HepG2 (cell line): Measurements from ENCODE around the gene HIF3A. TPM values are rescaled to one million over a fixed set of nuclear protein-coding genes. Genes with fewer than 3 reads are reported as not detected.

Source experiments
- ATAC-seq: fragments of 200-7000 bp; cut with Tn5 transposase; 3 replicates; pipeline ENCODE4 v1.9.1; 2020; ENCODE audit warnings: mild to moderate bottlenecking, moderate library complexity
- BruUV-seq: library from RNA; stranded (reverse); fragments of 400-500 nt; replicated peaks from 2 replicates; lab custom pipeline; 2021; lab: Mats Ljungman, UMichigan
- CTCF ChIA-PET: fragments of 300-600 bp; formaldehyde crosslinking; extraction: SDS; loops from one replicate; lab custom pipeline; 2021; ENCODE audit warnings: low total read pairs, inconsistent platforms, low intra/inter-chr PET ratio; lab: Yijun Ruan, JAX
- POLR2A ChIA-PET: fragments of 350-600 bp; sonication (Branson Sonifier 250); formaldehyde crosslinking; loops from one replicate; lab custom pipeline; 2020; ENCODE audit warnings: antibody characterized with exemption, inconsistent platforms; lab: Yijun Ruan, JAX
- DNase-seq: peaks from one replicate; pipeline ENCODE4 v3.0.0-alpha.2; 2015; ENCODE audit warnings: low spot score
- FAIRE-seq: peaks from 3 replicates; lab custom pipeline; 2011; peaks lifted over from hg19 to GRCh38; lab: Jason Lieb, UNC
- H2AFZ ChIP-seq: one replicate; pipeline ENCODE4 v1.6.1; 2011; ENCODE audit warnings: low read length, inconsistent platforms
- H3K27ac ChIP-seq: fragments of 300-600 bp; 3 replicates; pipeline ENCODE4 v1.8.0; 2011; ENCODE audit warnings: mixed run types, mild to moderate bottlenecking, mixed read lengths, low read length, inconsistent platforms; ENCODE audit not compliant: insufficient read depth; ENCODE audit errors: extremely low read length
- H3K27me3 ChIP-seq, 2 experiments: fragments of 200-600 bp in 1 of 2; 2 replicates in 1 of 2; 3 replicates in 1 of 2; pipeline versions ENCODE4 v1.6.0 to v1.8.0; 2011; ENCODE audit warnings: low read length in 2 of 2, mild to moderate bottlenecking in 2 of 2, moderate library complexity in 2 of 2, inconsistent platforms in 1 of 2; ENCODE audit not compliant: insufficient read depth in 2 of 2, control insufficient read depth in 1 of 2
- H3K36me3 ChIP-seq, 2 experiments: fragments of 200-600 bp in 1 of 2; replicated peaks in 1 of 2; 2 replicates in 1 of 2; 3 replicates in 1 of 2; pipeline versions ENCODE4 v1.5.1 to v1.8.0; 2011; ENCODE audit warnings: low read length in 2 of 2, inconsistent platforms in 1 of 2; ENCODE audit not compliant: insufficient read depth in 2 of 2, control insufficient read depth in 1 of 2
- H3K4me1 ChIP-seq: 2 replicates; pipeline ENCODE4 v1.5.1; 2012; ENCODE audit warnings: low read length, inconsistent platforms; ENCODE audit not compliant: insufficient read depth
- H3K4me2 ChIP-seq: 2 replicates; pipeline ENCODE4 v1.6.0; 2011; ENCODE audit warnings: low read depth, low read length, inconsistent platforms
- H3K4me3 ChIP-seq, 3 experiments: fragments of 200-600 bp in 1 of 3; sonication (generic), shearing (Covaris generic) in 1 of 3; replicated peaks in 1 of 3; 2 replicates each; pipeline ENCODE4 v1.5.1; 2011 to 2016; ENCODE audit warnings: low read length in 3 of 3, inconsistent platforms in 2 of 3, low read depth in 2 of 3, mild to moderate bottlenecking in 2 of 3, control low read depth in 1 of 3, mixed read lengths in 1 of 3; ENCODE audit not compliant: insufficient read depth in 1 of 3
- H3K79me2 ChIP-seq: one replicate; pipeline ENCODE4 v1.6.1; 2011; ENCODE audit warnings: low read length, inconsistent platforms; ENCODE audit not compliant: insufficient read depth
- H3K9ac ChIP-seq: 2 replicates; pipeline ENCODE4 v1.6.0; 2011; ENCODE audit warnings: mild to moderate bottlenecking, low read depth, low read length, inconsistent platforms; ENCODE audit not compliant: insufficient read depth
- H3K9me3 ChIP-seq: 2 replicates; pipeline ENCODE4 v1.5.1; 2012; ENCODE audit warnings: mild to moderate bottlenecking, low read length
- H4K20me1 ChIP-seq: 2 replicates; pipeline ENCODE4 v1.6.0; 2011; ENCODE audit warnings: inconsistent platforms, mild to moderate bottlenecking, low read length, moderate library complexity; ENCODE audit not compliant: insufficient read depth
- ARHGAP35 ChIP-seq: sonication (generic); formaldehyde crosslinking; IDR thresholded peaks from 2 replicates; pipeline ENCODE4 v1.9.0; 2022; ENCODE audit warnings: mild to moderate bottlenecking, inconsistent platforms, moderate library complexity, missing genetic modification reagents, borderline replicate concordance
- CCAR2 ChIP-seq: fragments of 200-400 bp; formaldehyde crosslinking; optimal IDR thresholded peaks from 2 replicates; pipeline ENCODE3; 2018; ENCODE audit warnings: low read depth, mild to moderate bottlenecking, low read length, moderate library complexity
- MEIS2 ChIP-seq: sonication (generic); formaldehyde crosslinking; IDR thresholded peaks from 2 replicates; pipeline ENCODE4 v1.9.0; 2021; ENCODE audit warnings: mild to moderate bottlenecking, missing genetic modification reagents
- PATZ1 ChIP-seq: sonication (generic); formaldehyde crosslinking; IDR thresholded peaks from 2 replicates; pipeline ENCODE4 v1.4.0; 2020; ENCODE audit warnings: missing genetic modification reagents
- ZBTB8A ChIP-seq: sonication (generic); formaldehyde crosslinking; IDR thresholded peaks from 2 replicates; pipeline ENCODE4 v1.4.0; 2020; ENCODE audit warnings: mild to moderate bottlenecking, low read depth, missing genetic modification reagents, borderline replicate concordance
- ZGPAT ChIP-seq: IDR thresholded peaks from 2 replicates; pipeline ENCODE4 v1.6.1; 2016; ENCODE audit warnings: mild to moderate bottlenecking
- ZNF577 ChIP-seq: sonication (generic); formaldehyde crosslinking; IDR thresholded peaks from 2 replicates; pipeline ENCODE4 v1.4.0; 2020; ENCODE audit warnings: mild to moderate bottlenecking, low read depth, missing genetic modification reagents, borderline replicate concordance
- ZNF746 ChIP-seq: sonication (generic); formaldehyde crosslinking; IDR thresholded peaks from 2 replicates; pipeline ENCODE4 v1.8.0; 2022; ENCODE audit warnings: mild to moderate bottlenecking, missing genetic modification reagents
- ZNF777 ChIP-seq: sonication (generic); formaldehyde crosslinking; IDR thresholded peaks from 2 replicates; pipeline ENCODE4 v1.4.0; 2020; ENCODE audit warnings: missing genetic modification reagents
- ZSCAN22 ChIP-seq: sonication (generic); formaldehyde crosslinking; IDR thresholded peaks from 2 replicates; pipeline ENCODE4 v1.4.0; 2020; ENCODE audit warnings: mild to moderate bottlenecking, missing genetic modification reagents
- WGBS: methylation state at CpG from one replicate; pipeline ENCODE4 v1.1.6; 2017; ENCODE audit warnings: low lambda C conversion rate; 5-methylcytosine and 5-hydroxymethylcytosine counted together
- in situ Hi-C: cut with HindIII; loops from 2 replicates; pipeline ENCODE4 v1.10.0; 2017; ENCODE audit warnings: low pct_unique_long_range_greater_than_20kb; ENCODE audit not compliant: extremely low pct_ligation_motif_present
- intact Hi-C: fragments of 100-400 bp; cut with micrococcal nuclease; formaldehyde crosslinking; loops from one replicate; pipeline ENCODE4 v1.10.0; 2022; ENCODE audit not compliant: unreplicated experiment
- polyA plus RNA-seq, 8 experiments: library from polyadenylated mRNA; depleted of rRNA in 3 of 8; stranded (reverse) in 7 of 8; unstranded in 1 of 8; fragments of >200 nt; fragmentation: Illumina TruSeq in 4 of 8; extraction: Trizol in 4 of 8; gene quantifications; 2 replicates each; pipeline versions ENCODE4 v1.2.1 to v1.2.3, GENCODE V29; 2011 to 2016; ENCODE audit warnings: low read depth in 4 of 8, missing spikeins in 1 of 8, mixed read lengths in 1 of 8; ENCODE audit not compliant: insufficient read depth in 1 of 8
- total RNA-seq, 5 experiments: library from RNA; depleted of rRNA; stranded (reverse); fragments of >200 nt; fragmentation: Illumina TruSeq; extraction: Trizol; gene quantifications; 2 replicates each; pipeline ENCODE4 v1.2.3, GENCODE V29; 2016; ENCODE audit warnings: low read depth in 1 of 5

The HIF3A gene
- total and polyA plus RNA-seq, 2 of the 13 experiments (the other 11 are each of a cell fraction or from before 2014, with no cell fraction given): 0.09 to 0.22 TPM

DNA sequence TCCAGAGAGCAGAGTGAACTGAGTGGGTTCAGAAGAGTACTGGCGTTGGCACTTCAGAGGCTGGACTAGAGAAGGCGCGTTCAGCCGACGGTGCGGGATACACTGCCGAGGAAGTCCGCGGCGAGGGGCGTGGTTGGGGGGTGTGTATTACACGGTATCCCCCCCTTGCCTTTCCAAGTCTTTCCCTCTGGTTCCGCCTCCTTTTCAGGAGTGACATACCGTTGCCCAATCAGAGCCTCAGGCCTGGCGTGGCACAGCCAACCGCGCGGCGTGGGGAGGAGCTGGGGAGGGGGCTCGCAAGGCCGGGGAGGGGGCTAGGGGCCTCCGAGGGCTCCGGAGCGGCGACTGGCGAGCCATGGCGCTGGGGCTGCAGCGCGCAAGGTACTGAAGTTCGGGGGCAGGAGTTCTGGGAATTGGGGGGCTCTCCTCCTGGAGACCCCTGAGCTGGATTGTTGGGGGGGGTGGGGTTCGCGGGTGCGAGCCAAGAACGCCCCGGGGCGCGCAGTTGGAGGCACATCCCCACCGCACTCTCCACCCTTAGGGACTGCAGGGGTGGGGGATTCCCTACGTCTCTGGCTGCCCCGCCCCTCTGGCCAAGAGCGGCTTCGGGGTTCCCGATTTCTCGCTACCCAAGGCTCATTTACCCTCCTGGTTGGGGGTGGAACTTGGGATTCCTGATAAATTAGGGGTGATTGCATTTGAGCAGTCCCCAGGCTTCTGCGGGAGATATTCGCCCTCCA, at the start of gene HIF3A (continued):
- TF ChIP-seq PATZ1 (CRISPR knock-in tag) (peak; percentile 39), ZBTB8A (CRISPR knock-in tag) (no peak)

GRCh38 chr19:46250076-46250735, 46.6 kb upstream of the HIF3A start:
- TF ChIP-seq ZGPAT (CRISPR knock-in tag) (no peak), MEIS2 (no peak), CCAR2 (no peak), ZNF777 (no peak), ZNF746 (no peak), ZNF577 (CRISPR knock-in tag) (no peak), ZSCAN22 (CRISPR knock-in tag) (no peak), ARHGAP35 (CRISPR knock-in tag) (no peak)
- no peaks in the 10 kb centered on the region for H3K4me1 ChIP-seq
- ChIA-PET POLR2A (no interaction called here), CTCF (no interaction called here)
- H3K9ac ChIP-seq: no peak overlapping the region
- ATAC-seq (no peak), DNase-seq (no peak), FAIRE-seq (no peak)
- in situ Hi-C loops: no loop called here
- WGBS: 4% methylated on average over 3 of the region's 3 CpGs
- H3K4me2 ChIP-seq: no peak overlapping the region
- H2AFZ ChIP-seq: no peak overlapping the region
- intact Hi-C loops: no loop called here
- peaks cover 0 to 11% of the 10 kb centered on the region in 2 experiments; a peak in 2 of 5 replicates for H3K27me3 ChIP-seq
- H4K20me1 ChIP-seq: no peaks in the 10 kb centered on the region
- H3K36me3 ChIP-seq: no peaks in the 10 kb centered on the region
- no peaks in the 10 kb centered on the region for H3K79me2 ChIP-seq
- no peak overlapping the region for H3K4me3 ChIP-seq
- no peaks in the 10 kb centered on the region for H3K9me3 ChIP-seq
- no TSS peak for BruUV-seq
- H3K27ac ChIP-seq: no peak overlapping the region
